Measurements from ENCODE around the gene ZIC1.

GRCh38 chr3:147361454-147362420 lies 47.4 kb upstream of the ZIC1 start:
- TF ChIP-seq YY1 (IDR thresholded peaks at IDR 0.05; ENCODE audit: insufficient read depth, insufficient read length) (no peak), ZNF274 (IDR thresholded peaks at IDR 0.05; ENCODE audit: low read depth, low read length) (no peak)

Data from NT2/D1 (cell line).